ENCODE measurements around the gene BLTP3A.
"Not testable (repeated sequence)": the region's sequence is repeated elsewhere in the genome, so short reads cannot be mapped to it uniquely, and the experiment has no call there.

BLTP3A gene

GRCh38 chr6:34791164-34791700, 651 bp upstream of the BLTP3A start:
- DNase-seq (ENCODE audit: low read depth in 2 of 2) = peak in 1 of 2 donors; percentile 26

DNA sequence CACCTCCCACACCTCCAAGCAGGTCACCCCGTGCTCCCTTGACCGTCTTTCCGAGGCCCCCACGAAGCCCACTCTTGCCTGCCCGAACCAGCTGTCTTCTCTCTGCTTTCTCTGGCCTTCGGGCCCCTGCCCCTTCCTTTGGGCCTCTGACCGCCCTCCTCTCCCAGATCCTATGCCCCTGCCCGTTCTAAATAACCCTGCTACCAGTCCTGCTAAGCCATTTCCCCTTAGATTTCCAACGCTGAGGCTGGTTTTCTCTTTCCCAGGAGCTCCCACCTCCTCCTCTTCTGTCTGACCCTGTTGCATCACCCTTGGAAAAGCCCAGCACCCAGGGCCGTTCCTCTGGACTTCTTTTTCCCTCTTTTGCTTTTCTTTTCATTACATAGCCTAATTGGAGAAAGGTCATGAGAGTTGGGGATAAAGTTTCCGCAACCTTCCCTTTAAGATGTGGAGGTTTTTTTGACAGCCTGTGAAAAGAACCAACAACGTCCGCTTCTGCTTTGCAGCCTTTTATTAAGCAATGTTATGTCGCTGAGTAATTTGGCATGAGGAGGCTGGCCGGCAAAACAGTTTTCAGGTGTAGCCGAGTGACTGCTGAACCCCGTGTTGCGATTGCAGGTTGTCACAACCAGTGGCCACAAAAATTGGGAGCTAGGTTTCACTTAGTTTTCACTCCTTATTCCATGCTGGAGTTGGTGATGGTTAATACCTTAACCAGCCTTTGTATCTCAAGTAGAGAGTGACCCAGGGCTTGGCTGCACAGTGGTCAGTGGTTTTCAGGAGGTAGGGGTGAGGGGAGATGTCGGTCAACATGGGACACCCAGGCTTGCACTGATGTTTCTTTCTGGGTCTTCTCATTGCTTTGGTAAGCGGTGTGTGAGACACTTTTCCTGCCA, 970 bp downstream of the BLTP3A start:
- DNase-seq (ENCODE audit: low read depth in 2 of 2) = no peak

DNA sequence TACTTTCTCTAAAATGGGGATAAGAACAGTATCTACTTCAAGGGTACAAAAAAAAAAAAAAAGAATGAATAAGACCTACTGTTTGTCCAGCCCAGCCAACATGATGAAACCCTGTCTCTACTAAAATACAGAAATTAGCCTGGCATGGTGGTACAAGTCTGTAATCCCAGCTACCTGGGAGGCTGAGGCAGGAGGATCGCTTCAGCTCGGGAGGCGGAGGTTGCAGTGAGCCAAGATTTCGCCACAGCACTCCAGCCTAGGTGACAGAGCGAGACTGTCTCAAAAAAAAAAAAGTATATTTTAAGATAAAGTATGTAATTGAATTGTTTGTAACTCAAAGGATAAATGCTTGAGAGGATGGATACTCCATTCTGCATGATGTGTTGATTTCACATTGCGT, 2.0 kb downstream of the BLTP3A start:
- DNase-seq (ENCODE audit: low read depth in 2 of 2) = no peak

DNA sequence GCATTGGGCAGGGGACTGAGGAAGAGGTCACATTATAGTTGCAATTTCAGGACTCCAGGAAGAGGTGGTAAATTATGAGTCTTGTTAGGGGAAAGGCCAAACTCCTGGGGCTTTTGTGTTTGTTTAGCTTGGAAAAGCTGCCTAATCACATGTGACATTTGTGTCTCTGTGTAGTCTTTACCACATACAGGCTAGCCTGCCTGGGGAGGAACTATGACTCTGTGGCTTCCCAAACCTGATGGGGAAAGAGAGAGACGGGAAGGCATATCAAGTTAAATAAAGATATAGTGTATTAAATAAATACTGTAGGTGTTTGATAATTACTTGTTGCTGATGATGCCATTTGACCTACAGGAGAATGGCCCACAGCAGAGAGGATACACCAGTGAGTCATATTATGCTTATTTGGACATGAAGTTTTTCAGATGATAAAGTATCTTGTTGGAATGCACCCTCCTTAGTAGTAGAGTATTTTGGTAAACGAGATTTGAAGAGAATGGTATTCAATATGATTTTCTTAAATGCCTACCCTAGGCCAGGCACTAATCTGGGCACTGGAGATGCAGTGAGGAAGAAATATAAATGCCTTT, 4.0 kb downstream of the BLTP3A start:
- no peak for DNase-seq (ENCODE audit: low read depth in 2 of 2)

- DNase-seq (ENCODE audit: low read depth in 2 of 2) = no peak
Measured at GRCh38 chr6:34798057-34798456, 6.2 kb downstream of the BLTP3A start.

DNA sequence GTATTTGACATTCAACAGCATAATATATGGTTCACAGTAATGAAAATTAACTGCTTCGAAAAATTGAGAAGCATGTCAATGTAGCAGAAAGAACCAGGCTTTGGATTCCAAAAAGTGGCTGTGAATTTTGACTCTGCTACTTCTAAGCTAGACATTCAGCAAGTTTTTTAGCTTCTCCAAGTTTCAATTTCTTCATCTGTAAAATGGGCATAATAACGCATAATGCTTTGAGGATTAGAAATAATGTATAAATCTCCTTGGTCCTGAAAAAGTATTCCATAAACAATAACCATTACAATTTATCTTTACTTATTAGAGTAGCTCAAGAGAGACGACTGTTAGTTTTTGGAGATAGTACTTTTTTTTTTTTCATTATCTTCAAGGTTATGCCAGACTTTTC, 7.7 kb downstream of the BLTP3A start:
- no peak for DNase-seq (ENCODE audit: low read depth in 2 of 2)

DNA sequence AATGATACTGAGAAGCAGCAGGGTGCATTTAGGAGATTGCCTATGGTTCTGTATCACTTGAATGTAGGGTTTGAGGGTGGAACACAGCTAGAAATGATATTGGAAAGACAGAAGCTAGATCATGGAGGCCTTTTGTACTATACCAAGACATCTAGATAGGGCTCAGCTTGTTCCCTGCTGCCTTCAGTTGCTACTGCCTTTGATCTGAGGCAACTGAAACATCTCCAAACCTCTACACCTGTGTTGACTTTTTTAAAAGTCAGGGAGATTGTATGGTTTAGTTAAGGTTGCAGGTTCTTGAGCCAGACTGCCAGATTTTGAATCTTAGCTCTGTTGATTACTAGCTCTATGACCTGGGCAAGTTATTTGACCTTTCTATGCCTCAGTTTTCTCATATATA, 12.7 kb downstream of the BLTP3A start:
- DNase-seq (ENCODE audit: low read depth in 2 of 2) = no peak

GRCh38 chr6:34805074-34805473, 13.2 kb downstream of the BLTP3A start:
- not testable (repeated sequence) for DNase-seq (ENCODE audit: low read depth in 2 of 2)

GRCh38 chr6:34806738-34807453, 15.0 kb downstream of the BLTP3A start:
- DNase-seq (ENCODE audit: low read depth in 2 of 2) = no peak

DNA sequence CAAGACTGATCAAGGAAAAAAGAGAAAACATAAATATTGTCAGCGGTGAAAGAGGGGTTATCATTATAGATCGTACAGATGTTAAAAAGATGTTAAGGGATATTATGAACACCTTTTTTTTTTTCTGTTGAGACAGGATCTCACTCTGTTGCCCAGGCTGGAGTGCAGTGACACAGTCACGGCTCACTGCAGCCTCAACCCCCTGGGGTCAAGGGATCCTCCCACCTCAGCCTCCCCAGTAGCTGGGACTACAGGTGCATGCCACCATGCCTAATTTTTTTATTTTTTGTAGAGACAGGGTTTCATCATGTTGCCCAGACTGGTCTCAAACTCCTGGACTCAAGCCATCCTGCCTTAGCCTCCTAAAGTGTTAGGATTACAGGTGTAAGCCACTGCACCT, 16.6 kb downstream of the BLTP3A start:
- DNase-seq (ENCODE audit: low read depth in 2 of 2) = not testable (repeated sequence)

DNA sequence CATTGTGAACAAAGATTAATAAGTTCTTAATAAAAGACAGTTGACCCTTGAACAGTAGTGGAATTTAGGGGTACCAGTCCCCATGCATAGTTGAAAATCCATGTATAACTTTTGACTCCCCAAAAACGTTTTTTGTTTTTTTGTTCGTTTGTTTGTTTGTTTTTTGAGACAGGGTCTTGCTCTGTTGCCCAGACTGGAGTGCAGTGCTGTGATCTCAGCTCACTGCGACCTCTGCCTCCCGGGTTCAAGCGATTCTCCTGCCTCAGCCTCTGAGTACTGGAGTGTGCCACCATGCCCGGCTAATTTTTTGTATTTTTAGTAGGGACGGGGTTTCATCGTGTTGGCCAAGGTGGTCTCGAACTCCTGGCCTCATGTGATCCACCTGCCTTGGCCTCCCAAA, 17.5 kb downstream of the BLTP3A start:
- DNase-seq (ENCODE audit: low read depth in 2 of 2) = not testable (repeated sequence)

- DNase-seq (ENCODE audit: low read depth in 2 of 2) = no peak
Measured at GRCh38 chr6:34810017-34810882, 18.4 kb downstream of the BLTP3A start.

DNA sequence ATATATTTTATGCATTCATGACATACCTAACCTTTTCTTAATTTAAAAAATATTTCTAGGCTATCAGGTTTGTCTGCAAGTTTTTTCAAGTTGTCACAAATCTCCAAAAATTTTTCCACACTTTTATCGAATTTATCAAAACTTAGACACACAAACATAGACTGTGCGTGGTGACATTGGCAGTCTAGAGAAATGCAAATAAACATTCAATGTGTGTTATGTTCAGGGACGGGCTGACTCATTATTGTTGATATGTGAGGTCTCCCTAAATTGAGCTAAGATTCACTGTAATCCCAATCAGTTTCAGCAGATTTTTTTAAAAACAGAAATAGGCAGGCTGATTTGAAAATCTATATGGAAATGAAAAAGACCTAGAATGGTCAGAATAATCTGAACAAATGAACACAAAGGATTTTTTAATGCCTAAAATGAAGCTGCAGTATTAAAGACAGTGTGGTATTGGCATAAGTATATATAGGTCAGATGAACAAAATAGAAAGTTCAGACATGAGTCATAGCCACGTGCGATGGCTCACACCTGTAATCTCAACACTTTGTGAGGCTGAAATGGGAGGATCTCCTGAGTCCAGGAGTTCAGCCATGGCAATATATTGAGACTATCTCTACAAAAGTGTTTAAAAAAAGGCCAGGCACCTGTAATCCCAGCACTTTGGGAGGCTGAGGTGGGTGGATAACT, 19.2 kb downstream of the BLTP3A start:
- DNase-seq (ENCODE audit: low read depth in 2 of 2) = no peak

DNA sequence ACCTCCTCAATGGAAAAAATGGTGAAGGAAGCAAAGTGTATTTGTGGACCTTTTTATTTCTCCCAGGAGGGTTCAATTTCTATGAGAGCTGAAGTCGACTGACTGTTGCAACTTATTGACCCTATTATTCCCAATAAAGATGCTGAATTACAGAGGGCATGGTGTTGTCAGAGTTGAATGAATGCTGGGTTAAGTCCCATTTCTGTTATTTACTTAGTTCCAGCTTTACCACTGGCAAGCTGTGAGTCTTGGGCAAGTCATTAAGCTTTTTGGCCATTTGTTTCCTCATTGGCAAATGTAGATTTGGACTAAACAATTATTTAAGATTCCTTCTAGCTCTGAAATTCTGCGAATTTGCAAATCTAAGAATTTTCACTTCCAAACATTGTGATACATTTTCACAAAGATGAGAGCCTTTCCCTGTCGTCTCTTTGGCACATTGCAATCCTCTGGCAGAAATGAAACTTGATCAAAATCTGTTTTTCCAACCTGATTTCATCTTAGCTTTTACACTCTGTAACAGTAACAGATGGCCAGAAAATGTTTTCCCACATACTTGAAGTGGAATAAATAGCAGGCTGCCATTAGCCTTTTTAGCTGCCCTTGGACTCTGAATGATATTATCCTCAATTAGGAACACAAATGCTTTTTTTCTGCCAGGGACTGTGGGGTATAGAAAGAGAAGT, 21.3 kb downstream of the BLTP3A start:
- DNase-seq (ENCODE audit: low read depth in 2 of 2) = no peak

GRCh38 chr6:34816635-34817301, 24.9 kb downstream of the BLTP3A start:
- DNase-seq (ENCODE audit: low read depth in 2 of 2) = no peak

DNA sequence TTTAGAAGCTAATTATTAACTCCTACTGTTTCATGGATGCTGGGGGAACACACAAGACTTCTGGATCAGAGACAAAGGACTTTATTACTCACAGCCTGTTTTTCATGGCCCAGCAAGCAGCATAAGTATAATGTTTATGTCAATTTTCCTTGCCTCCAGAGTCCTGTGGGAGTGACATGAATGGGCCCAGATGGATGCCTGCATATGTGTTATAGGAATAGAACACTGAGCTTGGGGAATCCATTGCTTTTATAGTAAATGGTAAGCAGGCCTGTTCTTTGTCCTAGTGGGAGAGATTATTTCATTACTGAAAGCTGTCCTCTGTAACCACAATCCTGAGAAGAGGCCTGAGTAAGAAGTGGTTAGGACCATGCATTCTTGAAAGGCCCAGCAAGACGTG, 25.6 kb downstream of the BLTP3A start:
- DNase-seq (ENCODE audit: low read depth in 2 of 2) = no peak

DNA sequence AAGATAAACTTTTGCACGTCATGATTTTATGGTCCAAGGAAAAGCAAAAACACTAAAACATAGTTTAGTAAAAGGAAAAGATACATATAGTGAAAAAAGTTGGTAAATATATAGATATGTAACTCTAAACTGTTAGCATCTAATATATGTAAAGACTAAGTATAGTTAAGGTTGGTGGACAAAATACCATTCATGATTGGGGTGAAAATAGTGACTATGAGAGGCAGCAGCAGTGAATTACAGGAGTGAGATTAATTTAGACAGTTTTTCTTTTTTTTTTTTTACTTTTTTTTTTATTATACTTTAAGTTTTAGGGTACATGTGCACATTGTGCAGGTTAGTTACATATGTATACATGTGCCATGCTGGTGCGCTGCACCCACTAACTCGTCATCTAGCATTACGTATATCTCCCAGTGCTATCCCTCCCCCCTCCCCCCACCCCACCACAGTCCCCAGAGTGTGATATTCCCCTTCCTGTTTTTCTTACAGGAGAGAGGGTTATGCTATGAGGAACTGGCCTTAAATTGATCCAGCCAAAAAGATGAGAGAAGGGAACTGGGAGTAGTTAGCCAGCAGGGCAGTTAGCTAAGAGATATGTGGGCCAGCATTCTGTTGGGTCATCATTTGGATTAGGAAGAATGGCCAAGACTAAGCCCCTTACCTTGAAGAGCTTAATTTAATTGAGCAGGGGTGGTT, 27.1 kb downstream of the BLTP3A start:
- DNase-seq (ENCODE audit: low read depth in 2 of 2) = not testable (repeated sequence)

DNA sequence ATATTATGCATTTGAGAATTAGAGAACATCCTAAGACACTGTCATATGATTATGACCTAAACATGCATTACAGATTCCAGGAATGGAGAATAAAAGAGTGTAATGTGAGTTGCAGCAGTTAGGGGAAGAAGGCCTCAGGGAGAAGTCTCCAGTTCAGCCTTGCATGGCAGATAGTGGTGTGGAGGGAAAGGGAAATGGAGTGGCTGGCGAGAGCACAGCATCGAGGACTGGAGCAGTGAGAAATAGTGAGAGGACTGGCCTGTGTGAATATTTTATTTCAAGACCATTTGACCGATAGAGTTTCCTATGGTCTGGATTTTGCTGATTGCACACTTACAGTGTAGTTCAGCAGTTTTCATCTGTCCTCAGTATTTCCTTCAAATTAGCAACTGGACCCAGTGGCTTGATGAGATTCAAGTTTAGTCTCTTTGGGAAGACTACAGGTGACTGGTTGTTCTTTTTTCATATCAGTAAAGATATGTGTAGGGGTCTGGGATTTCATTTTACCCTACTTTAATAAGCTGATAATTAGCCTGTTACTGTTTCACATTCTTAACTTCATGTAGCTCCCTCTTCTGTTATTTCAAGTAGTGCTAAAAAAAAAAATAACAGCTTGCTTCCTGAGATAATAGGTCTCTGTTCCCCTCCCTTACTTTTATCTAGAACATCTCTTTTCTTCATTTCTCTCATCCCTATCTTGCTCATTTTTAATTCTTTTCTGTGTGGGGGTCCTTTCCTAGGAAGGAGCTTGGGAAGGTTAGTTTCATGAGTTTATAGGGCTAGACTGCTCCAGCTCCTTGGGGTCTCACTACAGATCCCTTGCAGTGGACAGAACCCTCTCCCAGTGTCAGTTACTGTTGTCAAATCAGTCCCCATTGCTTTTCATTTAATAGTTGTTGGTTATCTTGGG, 27.9 kb downstream of the BLTP3A start:
- DNase-seq (ENCODE audit: low read depth in 2 of 2) = no peak

Data from stimulated activated CD8-positive, alpha-beta memory T cell treated with anti-CD3 and anti-CD28 coated beads, Interleukin-7, amount 100 ng/mL, for 4 hours (primary cell).